Measurements from ENCODE around the gene TRAF6.

GRCh38 chr11:36460220-36460619, 49.9 kb downstream of the TRAF6 start:
- TF ChIP-seq FOXK2 (IDR thresholded peaks at IDR 0.05) (no peak), POLR2AphosphoS2 (IDR thresholded peaks at IDR 0.05; ENCODE audit: low read depth, low read length) (no peak), EZH2 (IDR thresholded peaks at IDR 0.05; ENCODE audit: borderline replicate concordance, control insufficient read depth, low read depth, low read length) (no peak), CBFB (IDR thresholded peaks at IDR 0.05; ENCODE audit: low read depth) (no peak), NFIC (IDR thresholded peaks at IDR 0.05; ENCODE audit: low read depth, low read length) (no peak), CTCF (IDR thresholded peaks at IDR 0.05 in 2 of 3, conservative IDR thresholded peaks at IDR 0.05 in 1 of 3; ENCODE audit: control insufficient read depth in 2 of 3, extremely low read depth in 1 of 3, insufficient read depth in 1 of 3, low read depth in 3 of 3, low read length in 3 of 3) (no peak), SP1 (IDR thresholded peaks at IDR 0.05; ENCODE audit: low read depth, low read length) (no peak), TAF1 (IDR thresholded peaks at IDR 0.05; ENCODE audit: borderline replicate concordance, low read depth, low read length) (no peak), STAT1 (conservative IDR thresholded peaks at IDR 0.05) (no peak), POLR2AphosphoS5 (IDR thresholded peaks at IDR 0.05; ENCODE audit: low read length) (no peak), POLR2A (IDR thresholded peaks at IDR 0.05; ENCODE audit: low read depth, low read length) (no peak)
- TF ChIP-seq, protein P1, sequence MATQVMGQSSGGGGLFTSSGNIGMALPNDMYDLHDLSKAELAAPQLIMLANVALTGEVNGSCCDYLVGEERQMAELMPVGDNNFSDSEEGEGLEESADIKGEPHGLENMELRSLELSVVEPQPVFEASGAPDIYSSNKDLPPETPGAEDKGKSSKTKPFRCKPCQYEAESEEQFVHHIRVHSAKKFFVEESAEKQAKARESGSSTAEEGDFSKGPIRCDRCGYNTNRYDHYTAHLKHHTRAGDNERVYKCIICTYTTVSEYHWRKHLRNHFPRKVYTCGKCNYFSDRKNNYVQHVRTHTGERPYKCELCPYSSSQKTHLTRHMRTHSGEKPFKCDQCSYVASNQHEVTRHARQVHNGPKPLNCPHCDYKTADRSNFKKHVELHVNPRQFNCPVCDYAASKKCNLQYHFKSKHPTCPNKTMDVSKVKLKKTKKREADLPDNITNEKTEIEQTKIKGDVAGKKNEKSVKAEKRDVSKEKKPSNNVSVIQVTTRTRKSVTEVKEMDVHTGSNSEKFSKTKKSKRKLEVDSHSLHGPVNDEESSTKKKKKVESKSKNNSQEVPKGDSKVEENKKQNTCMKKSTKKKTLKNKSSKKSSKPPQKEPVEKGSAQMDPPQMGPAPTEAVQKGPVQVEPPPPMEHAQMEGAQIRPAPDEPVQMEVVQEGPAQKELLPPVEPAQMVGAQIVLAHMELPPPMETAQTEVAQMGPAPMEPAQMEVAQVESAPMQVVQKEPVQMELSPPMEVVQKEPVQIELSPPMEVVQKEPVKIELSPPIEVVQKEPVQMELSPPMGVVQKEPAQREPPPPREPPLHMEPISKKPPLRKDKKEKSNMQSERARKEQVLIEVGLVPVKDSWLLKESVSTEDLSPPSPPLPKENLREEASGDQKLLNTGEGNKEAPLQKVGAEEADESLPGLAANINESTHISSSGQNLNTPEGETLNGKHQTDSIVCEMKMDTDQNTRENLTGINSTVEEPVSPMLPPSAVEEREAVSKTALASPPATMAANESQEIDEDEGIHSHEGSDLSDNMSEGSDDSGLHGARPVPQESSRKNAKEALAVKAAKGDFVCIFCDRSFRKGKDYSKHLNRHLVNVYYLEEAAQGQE (IDR thresholded peaks at IDR 0.05; ENCODE audit: low read depth, low read length) = no peak
- TF ChIP-seq, protein P2, sequence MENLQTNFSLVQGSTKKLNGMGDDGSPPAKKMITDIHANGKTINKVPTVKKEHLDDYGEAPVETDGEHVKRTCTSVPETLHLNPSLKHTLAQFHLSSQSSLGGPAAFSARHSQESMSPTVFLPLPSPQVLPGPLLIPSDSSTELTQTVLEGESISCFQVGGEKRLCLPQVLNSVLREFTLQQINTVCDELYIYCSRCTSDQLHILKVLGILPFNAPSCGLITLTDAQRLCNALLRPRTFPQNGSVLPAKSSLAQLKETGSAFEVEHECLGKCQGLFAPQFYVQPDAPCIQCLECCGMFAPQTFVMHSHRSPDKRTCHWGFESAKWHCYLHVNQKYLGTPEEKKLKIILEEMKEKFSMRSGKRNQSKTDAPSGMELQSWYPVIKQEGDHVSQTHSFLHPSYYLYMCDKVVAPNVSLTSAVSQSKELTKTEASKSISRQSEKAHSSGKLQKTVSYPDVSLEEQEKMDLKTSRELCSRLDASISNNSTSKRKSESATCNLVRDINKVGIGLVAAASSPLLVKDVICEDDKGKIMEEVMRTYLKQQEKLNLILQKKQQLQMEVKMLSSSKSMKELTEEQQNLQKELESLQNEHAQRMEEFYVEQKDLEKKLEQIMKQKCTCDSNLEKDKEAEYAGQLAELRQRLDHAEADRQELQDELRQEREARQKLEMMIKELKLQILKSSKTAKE (IDR thresholded peaks at IDR 0.05; ENCODE audit: low read depth, poor library complexity, severe bottlenecking) = no peak
